Measurements from ENCODE around the gene TAC3. TPM values are rescaled to one million over a fixed set of nuclear protein-coding genes. Genes with fewer than 3 reads are reported as not detected.

Gene TAC3
- total RNA-seq, 1 donor = 0.43 TPM

DNA sequence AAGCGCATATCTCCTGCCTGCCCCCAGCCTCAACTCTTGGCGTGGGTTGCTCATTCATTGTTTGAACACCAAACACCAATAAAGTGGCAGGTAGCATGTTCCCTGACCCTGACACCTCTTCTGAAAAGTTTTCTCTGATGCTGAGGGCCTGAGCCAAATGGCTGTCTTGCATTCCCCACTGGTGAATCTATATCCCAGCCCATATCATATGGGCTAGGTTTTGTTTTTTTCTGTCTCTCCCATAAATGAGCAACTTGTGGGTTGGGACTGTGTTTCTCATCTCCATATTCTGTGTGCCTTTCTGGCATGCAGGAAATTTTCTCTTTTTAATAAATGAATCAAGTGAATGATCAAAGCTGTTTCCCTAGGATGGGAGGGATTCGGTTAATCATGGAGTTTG is 28.6 kb upstream of the TAC3 start:
- no peak for DNase-seq (ENCODE audit: low read depth)
- H3K4me3 ChIP-seq (ENCODE audit: low read depth, low read length) = no peak overlapping the region
- no peak for TF ChIP-seq CTCF (IDR thresholded peaks at IDR 0.05; ENCODE audit: insufficient read depth, low read depth, low read length)

DNA sequence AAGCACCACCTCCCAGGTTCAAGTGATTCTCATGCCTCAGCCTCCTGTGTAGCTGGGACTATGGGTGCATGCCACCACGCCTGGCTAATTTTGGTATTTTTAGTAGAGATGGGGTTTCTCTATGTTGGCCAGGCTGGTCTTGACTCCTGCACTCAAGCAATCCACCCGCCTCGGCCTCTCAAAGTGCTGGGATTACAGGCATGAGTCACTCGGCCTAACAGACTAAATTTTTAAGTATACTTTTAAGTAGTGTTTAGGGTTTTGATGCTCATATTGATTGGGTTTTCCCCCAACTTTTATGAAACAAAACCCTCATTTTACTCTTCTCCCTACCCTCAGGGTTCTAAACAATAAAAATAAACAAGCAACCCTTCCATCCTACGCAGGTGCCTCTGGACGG is 28.1 kb upstream of the TAC3 start:
- no peak overlapping the region for H3K4me3 ChIP-seq (ENCODE audit: low read depth, low read length)
- DNase-seq (ENCODE audit: low read depth) = no peak
- TF ChIP-seq CTCF (IDR thresholded peaks at IDR 0.05; ENCODE audit: insufficient read depth, low read depth, low read length) = no peak

GRCh38 chr12:57042695-57043094 is 26.4 kb upstream of the TAC3 start:
- TF ChIP-seq CTCF (IDR thresholded peaks at IDR 0.05; ENCODE audit: insufficient read depth, low read depth, low read length) = no peak
- no peak overlapping the region for H3K4me3 ChIP-seq (ENCODE audit: low read depth, low read length)
- no peak for DNase-seq (ENCODE audit: low read depth)

- TF ChIP-seq CTCF (IDR thresholded peaks at IDR 0.05; ENCODE audit: insufficient read depth, low read depth, low read length) = no peak
- H3K4me3 ChIP-seq (ENCODE audit: low read depth, low read length) = no peak overlapping the region
- no peak for DNase-seq (ENCODE audit: low read depth)
These were observed 24.4 kb upstream of the TAC3 start for GRCh38 chr12:57040750-57041149.

GRCh38 chr12:57040211-57040610 is 23.9 kb upstream of the TAC3 start:
- no peak for DNase-seq (ENCODE audit: low read depth)
- no peak overlapping the region for H3K4me3 ChIP-seq (ENCODE audit: low read depth, low read length)
- TF ChIP-seq CTCF (IDR thresholded peaks at IDR 0.05; ENCODE audit: insufficient read depth, low read depth, low read length) = no peak

DNA sequence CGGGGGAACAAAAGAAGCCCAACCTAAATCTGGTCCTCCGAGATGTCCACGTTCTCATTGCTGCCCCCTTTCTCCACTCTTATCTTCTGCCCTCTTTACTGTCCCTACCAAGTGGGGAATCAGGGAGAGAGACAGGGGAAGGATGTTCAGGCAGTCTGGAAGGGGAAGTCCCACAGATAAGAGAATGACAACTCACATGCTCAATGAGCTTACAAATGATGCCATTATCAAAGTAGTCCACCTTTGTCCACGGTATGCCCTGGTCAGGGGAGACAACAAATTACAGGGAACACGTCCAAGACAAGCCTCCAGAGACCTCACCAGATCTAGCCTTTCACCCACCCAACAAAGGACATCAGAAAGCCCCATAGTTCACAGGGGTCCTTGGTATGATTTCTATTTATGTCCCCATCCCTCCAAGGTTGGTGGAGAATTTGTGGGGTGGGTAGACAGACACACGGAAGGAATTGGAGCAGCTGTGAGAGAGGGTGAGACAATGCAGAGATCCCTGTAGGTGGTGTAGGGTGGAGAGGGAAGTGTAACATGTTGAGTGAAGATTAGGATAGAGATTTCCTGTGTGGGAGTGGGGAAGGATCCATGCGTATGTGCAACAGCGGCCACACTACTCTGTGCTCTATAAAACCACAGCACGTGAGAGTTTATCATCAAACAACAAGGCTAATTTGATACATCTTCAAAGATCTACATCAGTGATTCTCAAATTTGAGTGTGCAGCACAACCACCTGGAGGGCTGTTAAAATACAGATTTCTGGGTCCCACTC is 22.9 kb upstream of the TAC3 start:
- no peak overlapping the region for H3K4me3 ChIP-seq (ENCODE audit: low read depth, low read length)
- TF ChIP-seq CTCF (IDR thresholded peaks at IDR 0.05; ENCODE audit: insufficient read depth, low read depth, low read length) = no peak
- DNase-seq (ENCODE audit: low read depth) = no peak

- TF ChIP-seq CTCF (IDR thresholded peaks at IDR 0.05; ENCODE audit: insufficient read depth, low read depth, low read length) = no peak
- no peak overlapping the region for H3K4me3 ChIP-seq (ENCODE audit: low read depth, low read length)
- no peak for DNase-seq (ENCODE audit: low read depth)
These were observed 20.9 kb upstream of the TAC3 start for GRCh38 chr12:57037264-57037663.
